ENCODE results near the gene ALCAM.

GRCh38 chr3:105429034-105429762, 62.5 kb downstream of the ALCAM start:
- TF ChIP-seq CTCF (IDR thresholded peaks at IDR 0.05) (no peak), POLR2AphosphoS5 (IDR thresholded peaks at IDR 0.05) (no peak), POLR2A (IDR thresholded peaks at IDR 0.05) (no peak)
